IMR-90 (cell line): ENCODE results near the gene FLT4. TPM values are rescaled to one million over a fixed set of nuclear protein-coding genes. Genes with fewer than 3 reads are reported as not detected.

ENCODE experiments used
- ATAC-seq: fragments of 200-7000 bp; cut with Tn5 transposase; 2 replicates; pipeline ENCODE4 v1.9.1; 2020; ENCODE audit warnings: low read depth, mild to moderate bottlenecking, moderate library complexity
- BruUV-seq: library from RNA; stranded (reverse); fragments of 400-500 nt; replicated peaks from 2 replicates; lab custom pipeline; 2021; lab: Mats Ljungman, UMichigan
- CTCF ChIA-PET: fragments of 300-600 bp; formaldehyde crosslinking; extraction: SDS; loops from one replicate; lab custom pipeline; 2021; ENCODE audit warnings: antibody characterized with exemption; lab: Yijun Ruan, JAX
- POLR2A ChIA-PET: fragments of 300-600 bp; sonication (Branson Sonifier 250); formaldehyde crosslinking; loops from one replicate; lab custom pipeline; 2022; ENCODE audit warnings: antibody characterized with exemption; ENCODE audit not compliant: unreplicated experiment; lab: Charles Lee
- DNase-seq: peaks from one replicate; pipeline ENCODE4 v3.0.0; 2013
- H2AFZ ChIP-seq: replicated peaks from 2 replicates; pipeline ENCODE3; 2013; ENCODE audit warnings: low read length, mild to moderate bottlenecking; ENCODE audit not compliant: poor library complexity
- H2AK5ac ChIP-seq: 2 replicates; pipeline ENCODE4 v1.6.1; 2013; ENCODE audit warnings: low read depth, low read length, inconsistent platforms
- H2AK9ac ChIP-seq: replicated peaks from 2 replicates; pipeline ENCODE3; 2013; ENCODE audit warnings: mild to moderate bottlenecking, low read depth, low read length, moderate library complexity; ENCODE audit not compliant: poor library complexity
- H2BK120ac ChIP-seq: 2 replicates; pipeline ENCODE4 v1.6.1; 2013; ENCODE audit warnings: low read depth, low read length, inconsistent platforms
- H2BK15ac ChIP-seq: 3 replicates; pipeline ENCODE4 v1.6.1; 2013; ENCODE audit warnings: low read depth, low read length, inconsistent platforms
- H2BK20ac ChIP-seq: 2 replicates; pipeline ENCODE4 v1.6.1; 2013; ENCODE audit warnings: low read depth, mild to moderate bottlenecking, inconsistent platforms, low read length, moderate library complexity
- H2BK5ac ChIP-seq: 2 replicates; pipeline ENCODE4 v1.6.1; 2013; ENCODE audit warnings: mild to moderate bottlenecking, low read depth, low read length, inconsistent platforms; ENCODE audit not compliant: poor library complexity, severe bottlenecking
- H3K14ac ChIP-seq: replicated peaks from 2 replicates; pipeline ENCODE4 v1.6.1; 2013; ENCODE audit warnings: low read depth, low read length, inconsistent platforms
- H3K18ac ChIP-seq: 2 replicates; pipeline ENCODE4 v1.6.1; 2013; ENCODE audit warnings: low read depth, low read length, control low read depth
- H3K23ac ChIP-seq: 2 replicates; pipeline ENCODE4 v1.6.1; 2013; ENCODE audit warnings: low read depth, low read length, inconsistent platforms
- H3K27ac ChIP-seq: 2 replicates; pipeline ENCODE4 v1.5.1; 2013; ENCODE audit warnings: mild to moderate bottlenecking, control low read depth, low read length; ENCODE audit not compliant: insufficient read depth
- H3K27me3 ChIP-seq: 2 replicates; pipeline ENCODE4 v1.6.1; 2013; ENCODE audit warnings: low read length; ENCODE audit not compliant: control insufficient read depth, insufficient read depth
- H3K36me3 ChIP-seq: 2 replicates; pipeline ENCODE4 v1.6.1; 2013; ENCODE audit warnings: low read length, mixed read lengths; ENCODE audit not compliant: control insufficient read depth, insufficient read depth
- H3K4ac ChIP-seq: 2 replicates; pipeline ENCODE4 v1.6.1; 2013; ENCODE audit warnings: low read depth, low read length, inconsistent platforms
- H3K4me1 ChIP-seq: 2 replicates; pipeline ENCODE4 v1.6.1; 2013; ENCODE audit warnings: low read length, mixed read lengths; ENCODE audit not compliant: control insufficient read depth, insufficient read depth
- H3K4me2 ChIP-seq: 2 replicates; pipeline ENCODE4 v1.6.1; 2013; ENCODE audit warnings: low read depth, mild to moderate bottlenecking, control low read depth, low read length, moderate library complexity
- H3K4me3 ChIP-seq: 2 replicates; pipeline ENCODE4 v1.5.1; 2013; ENCODE audit warnings: low read depth, mild to moderate bottlenecking, control low read depth, low read length, moderate library complexity; ENCODE audit not compliant: insufficient read depth
- H3K56ac ChIP-seq: 2 replicates; pipeline ENCODE4 v1.6.1; 2013; ENCODE audit warnings: low read length, inconsistent platforms; ENCODE audit not compliant: insufficient read depth; ENCODE audit errors: extremely low read depth
- H3K79me1 ChIP-seq, 2 experiments: 2 replicates each; pipeline ENCODE4 v1.6.1; 2013; ENCODE audit warnings: low read length in 2 of 2, inconsistent platforms in 1 of 2, low read depth in 1 of 2
- H3K9ac ChIP-seq: 2 replicates; pipeline ENCODE4 v1.6.1; 2013; ENCODE audit warnings: low read depth, low read length, control low read depth
- H3K9me1 ChIP-seq: 2 replicates; pipeline ENCODE4 v1.6.1; 2013; ENCODE audit warnings: low read length, inconsistent platforms; ENCODE audit not compliant: insufficient read depth
- H3K9me3 ChIP-seq: 2 replicates; pipeline ENCODE4 v1.6.1; 2013; ENCODE audit warnings: low read length; ENCODE audit not compliant: control insufficient read depth, insufficient read depth
- H4K20me1 ChIP-seq: 2 replicates; pipeline ENCODE4 v1.6.1; 2013; ENCODE audit warnings: low read length, inconsistent platforms; ENCODE audit not compliant: insufficient read depth
- H4K5ac ChIP-seq: 2 replicates; pipeline ENCODE4 v1.6.1; 2013; ENCODE audit warnings: mild to moderate bottlenecking, low read depth, low read length, control low read depth
- H4K8ac ChIP-seq, 2 experiments: 2 replicates each; pipeline ENCODE4 v1.6.1; 2013; ENCODE audit warnings: low read depth in 2 of 2, low read length in 2 of 2, control low read depth in 1 of 2, inconsistent platforms in 1 of 2
- H4K91ac ChIP-seq: 2 replicates; pipeline ENCODE4 v1.6.1; 2013; ENCODE audit warnings: low read depth, low read length, inconsistent platforms; ENCODE audit not compliant: insufficient read depth
- BHLHE40 ChIP-seq: fragments of 150-350 bp; IDR thresholded peaks from 2 replicates; pipeline ENCODE4 v1.6.1; 2016; ENCODE audit warnings: mild to moderate bottlenecking, low read depth, low read length
- CEBPB ChIP-seq: IDR thresholded peaks from 2 replicates; pipeline ENCODE4 v1.6.1; 2012; ENCODE audit warnings: low read depth, low read length, improper control_type of control experiment
- CHD1 ChIP-seq: IDR thresholded peaks from 2 replicates; pipeline ENCODE4 v1.6.1; 2012; ENCODE audit warnings: low read depth, low read length, improper control_type of control experiment
- FOS ChIP-seq: fragments of 150-350 bp; IDR thresholded peaks from 2 replicates; pipeline ENCODE4 v1.6.1; 2016; ENCODE audit warnings: low read depth, low read length
- MAFK ChIP-seq: IDR thresholded peaks from 2 replicates; pipeline ENCODE4 v1.6.1; 2012; ENCODE audit warnings: low read depth, low read length, improper control_type of control experiment
- MAZ ChIP-seq: IDR thresholded peaks from 2 replicates; pipeline ENCODE4 v1.6.1; 2012; ENCODE audit warnings: low read depth, mild to moderate bottlenecking, low read length, improper control_type of control experiment, moderate library complexity, borderline replicate concordance
- MXI1 ChIP-seq: IDR thresholded peaks from 2 replicates; pipeline ENCODE4 v1.6.1; 2012; ENCODE audit warnings: low read depth, mild to moderate bottlenecking, low read length, moderate library complexity, borderline replicate concordance
- POLR2A ChIP-seq: IDR thresholded peaks from 2 replicates; pipeline ENCODE4 v1.6.1; 2012; ENCODE audit warnings: mild to moderate bottlenecking, low read depth, low read length
- RCOR1 ChIP-seq: IDR thresholded peaks from 2 replicates; pipeline ENCODE4 v1.6.1; 2012; ENCODE audit warnings: mild to moderate bottlenecking, low read length, improper control_type of control experiment; ENCODE audit not compliant: insufficient replicate concordance
- SMC3 ChIP-seq: fragments of 150-350 bp; IDR thresholded peaks from 2 replicates; pipeline ENCODE4 v1.6.1; 2016; ENCODE audit warnings: low read depth, mild to moderate bottlenecking, antibody characterized with exemption, low read length, moderate library complexity
- WGBS, 2 experiments: methylation state at CpG; one replicate each; pipeline versions ENCODE4 v1.1.5 to v1.1.7; 2013; ENCODE audit warnings: missing lambda C conversion rate in 2 of 2; ENCODE audit not compliant: insufficient read length in 1 of 2; ENCODE audit errors: extremely low coverage in 2 of 2; 5-methylcytosine and 5-hydroxymethylcytosine counted together
- dilution Hi-C: fragments of 300-500 bp; cut with HindIII; formaldehyde crosslinking; loops from one replicate; pipeline ENCODE4 v1.14.3; 2018; ENCODE audit warnings: low sequenced_read_pairs; ENCODE audit not compliant: unreplicated experiment
- in situ Hi-C: fragments of 300-500 bp; cut with MboI; formaldehyde crosslinking; loops from 3 replicates; pipeline ENCODE4 v1.14.3; 2019; ENCODE audit warnings: low sequenced_read_pairs, inconsistent platforms, mixed read lengths
- intact Hi-C: fragments of 100-400 bp; cut with micrococcal nuclease; formaldehyde crosslinking; loops from 2 replicates; pipeline ENCODE4 v1.10.0; 2022
- polyA plus RNA-seq, 3 experiments: library from polyadenylated mRNA; depleted of rRNA; stranded (reverse); fragments of >200 nt; gene quantifications; 2 replicates each; pipeline ENCODE4 v1.2.3, GENCODE V29; 2012; ENCODE audit warnings: low replicate concordance in 1 of 3
- total RNA-seq: library from RNA; depleted of rRNA; stranded (reverse); fragments of >200 nt; gene quantifications from 2 replicates; pipeline ENCODE4 v1.2.3, GENCODE V29; 2012
- TF ChIP-seq, protein P1 (sequence below): fragments of 150-350 bp; IDR thresholded peaks from 2 replicates; pipeline ENCODE4 v1.6.1; 2016; ENCODE audit warnings: low read depth, mild to moderate bottlenecking, low read length, moderate library complexity, borderline replicate concordance
- TF ChIP-seq, protein P2 (sequence below): conservative IDR thresholded peaks from 2 replicates; pipeline ENCODE4 v1.5.1; 2012; ENCODE audit warnings: mild to moderate bottlenecking, low read depth, low read length, improper control_type of control experiment

Gene FLT4
- total and polyA plus RNA-seq, 2 of the 4 experiments (the other 2 are of a cell fraction), result under 0.01 to 0.07 TPM

DNA sequence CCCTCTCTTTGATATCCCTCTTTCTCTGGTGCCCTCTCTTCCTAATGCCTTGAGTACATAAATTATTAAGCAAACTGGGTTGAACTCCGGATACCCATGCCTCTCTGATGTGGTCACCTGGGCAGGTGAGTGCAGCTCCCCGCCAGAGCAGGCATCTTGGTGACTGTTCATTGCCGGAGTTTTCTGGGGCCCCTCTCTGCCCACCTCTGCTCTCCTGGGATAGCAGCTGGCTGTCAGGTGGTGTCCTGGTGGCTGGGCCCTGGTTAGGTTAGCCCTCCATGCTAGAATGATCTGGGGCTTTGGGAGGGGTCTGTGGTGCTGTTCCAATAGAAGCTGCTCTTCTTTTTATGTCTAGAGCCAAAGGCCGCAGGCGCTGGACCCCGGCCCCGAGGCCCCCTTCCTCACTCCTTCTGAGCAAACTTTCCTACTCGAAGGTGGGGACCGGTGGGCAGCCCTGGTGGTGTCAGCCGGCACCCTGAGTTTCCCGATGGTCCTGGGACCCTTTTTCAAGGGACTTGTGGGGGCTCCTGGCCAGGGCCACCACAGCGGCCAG is 53.2 kb downstream of the FLT4 start:
- Histone ChIP-seq H4K8ac (no peak overlapping the region), H3K4me2 (no peak overlapping the region), H3K27me3 (peaks cover 11% of the 10 kb centered on the region), H3K4me1 (no peaks in the 10 kb centered on the region), H3K9me1 (no peaks in the 10 kb centered on the region), H4K5ac (no peak overlapping the region), H3K79me1 (no peaks in the 10 kb centered on the region), H3K27ac (no peak overlapping the region), H2AK5ac (no peak overlapping the region), H3K4me3 (no peak overlapping the region), H4K91ac (no peak overlapping the region), H3K4ac (no peak overlapping the region), H3K9ac (no peak overlapping the region), H3K36me3 (no peaks in the 10 kb centered on the region), H2BK15ac (no peak overlapping the region), H3K18ac (no peak overlapping the region), H4K20me1 (no peaks in the 10 kb centered on the region), H3K14ac (no peak overlapping the region), H3K23ac (no peak overlapping the region), H3K9me3 (no peaks in the 10 kb centered on the region), H2AFZ (no peak overlapping the region), H2AK9ac (no peak overlapping the region), H2BK20ac (no peak overlapping the region), H3K56ac (no peak overlapping the region), H2BK5ac (no peak overlapping the region), H2BK120ac (no peak overlapping the region)
- TF ChIP-seq CHD1 (no peak), RCOR1 (no peak), SMC3 (no peak), POLR2A (no peak), BHLHE40 (no peak), MXI1 (no peak), CEBPB (no peak), FOS (no peak), MAZ (no peak), MAFK (no peak)
- TF ChIP-seq, protein P1, sequence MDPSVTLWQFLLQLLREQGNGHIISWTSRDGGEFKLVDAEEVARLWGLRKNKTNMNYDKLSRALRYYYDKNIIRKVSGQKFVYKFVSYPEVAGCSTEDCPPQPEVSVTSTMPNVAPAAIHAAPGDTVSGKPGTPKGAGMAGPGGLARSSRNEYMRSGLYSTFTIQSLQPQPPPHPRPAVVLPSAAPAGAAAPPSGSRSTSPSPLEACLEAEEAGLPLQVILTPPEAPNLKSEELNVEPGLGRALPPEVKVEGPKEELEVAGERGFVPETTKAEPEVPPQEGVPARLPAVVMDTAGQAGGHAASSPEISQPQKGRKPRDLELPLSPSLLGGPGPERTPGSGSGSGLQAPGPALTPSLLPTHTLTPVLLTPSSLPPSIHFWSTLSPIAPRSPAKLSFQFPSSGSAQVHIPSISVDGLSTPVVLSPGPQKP, result no peak
- TF ChIP-seq, protein P2, sequence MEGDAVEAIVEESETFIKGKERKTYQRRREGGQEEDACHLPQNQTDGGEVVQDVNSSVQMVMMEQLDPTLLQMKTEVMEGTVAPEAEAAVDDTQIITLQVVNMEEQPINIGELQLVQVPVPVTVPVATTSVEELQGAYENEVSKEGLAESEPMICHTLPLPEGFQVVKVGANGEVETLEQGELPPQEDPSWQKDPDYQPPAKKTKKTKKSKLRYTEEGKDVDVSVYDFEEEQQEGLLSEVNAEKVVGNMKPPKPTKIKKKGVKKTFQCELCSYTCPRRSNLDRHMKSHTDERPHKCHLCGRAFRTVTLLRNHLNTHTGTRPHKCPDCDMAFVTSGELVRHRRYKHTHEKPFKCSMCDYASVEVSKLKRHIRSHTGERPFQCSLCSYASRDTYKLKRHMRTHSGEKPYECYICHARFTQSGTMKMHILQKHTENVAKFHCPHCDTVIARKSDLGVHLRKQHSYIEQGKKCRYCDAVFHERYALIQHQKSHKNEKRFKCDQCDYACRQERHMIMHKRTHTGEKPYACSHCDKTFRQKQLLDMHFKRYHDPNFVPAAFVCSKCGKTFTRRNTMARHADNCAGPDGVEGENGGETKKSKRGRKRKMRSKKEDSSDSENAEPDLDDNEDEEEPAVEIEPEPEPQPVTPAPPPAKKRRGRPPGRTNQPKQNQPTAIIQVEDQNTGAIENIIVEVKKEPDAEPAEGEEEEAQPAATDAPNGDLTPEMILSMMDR, result no peak
- CTCF ChIA-PET, result no interaction called here
- dilution Hi-C loops (no loop called here), in situ Hi-C loops (no loop called here), intact Hi-C loops (no loop called here)
- WGBS, 2 experiments, result 91% methylated on average over 6 of the region's 12 CpGs; no CpG with 5 or more reads in 1 of the 2 experiments
- POLR2A ChIA-PET, result no interaction called here
- DNase-seq (no peak), ATAC-seq (no peak)
- no TSS peak for BruUV-seq
